ENCODE measurements around the gene RANGAP1. TPM values are rescaled to one million over a fixed set of nuclear protein-coding genes. Genes with fewer than 3 reads are reported as not detected.

The RANGAP1 gene
- total and polyA plus RNA-seq, 2 of the 13 experiments (the other 11 are each of a cell fraction or from before 2014, with no cell fraction given) = 51.8 to 83.9 TPM

DNA sequence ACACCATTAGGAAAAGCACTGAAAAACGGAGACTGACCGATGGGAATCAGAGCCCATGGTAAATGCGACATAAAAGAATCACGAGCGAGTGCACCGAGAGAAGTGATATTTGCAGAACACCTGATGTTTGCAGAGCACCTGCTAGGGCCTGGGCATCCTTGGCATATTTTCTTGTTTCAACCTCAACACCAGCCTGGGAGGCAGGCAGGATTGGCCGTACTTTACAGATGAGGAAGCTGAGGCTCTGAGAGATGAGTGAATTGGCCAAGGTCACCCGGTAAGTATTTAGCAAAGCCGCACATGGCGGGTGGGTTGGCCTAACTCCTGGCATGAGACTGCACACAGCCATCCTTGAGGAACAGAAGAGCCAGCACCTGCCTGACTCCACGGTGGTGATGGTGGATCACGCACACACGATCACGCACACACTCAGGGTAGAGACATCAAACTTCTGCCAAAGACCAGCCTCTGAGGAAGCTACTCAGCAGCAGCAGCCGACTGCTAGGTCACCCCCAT is 23.7 kb downstream of the RANGAP1 start:
- intact Hi-C loops (cut with micrococcal nuclease; ENCODE audit: unreplicated experiment) (no loop called here), in situ Hi-C loops (cut with HindIII; ENCODE audit: extremely low pct_ligation_motif_present, low pct_unique_long_range_greater_than_20kb) (no loop called here)
- Histone ChIP-seq H3K79me2 (ENCODE audit: insufficient read depth, low read length) (no peaks in the 10 kb centered on the region), H4K20me1 (ENCODE audit: insufficient read depth, low read length) (no peaks in the 10 kb centered on the region), H3K27me3 (ENCODE audit: control insufficient read depth in 1 of 2, insufficient read depth in 2 of 2, low read length in 2 of 2) (no peaks in the 10 kb centered on the region), H2AFZ (ENCODE audit: low read length) (no peak overlapping the region), H3K4me1 (ENCODE audit: insufficient read depth, low read length) (no peaks in the 10 kb centered on the region), H3K9ac (ENCODE audit: insufficient read depth, low read depth, low read length) (no peak overlapping the region), H3K27ac (ENCODE audit: extremely low read length, insufficient read depth, low read length) (no peak overlapping the region), H3K4me3 (replicated peaks in 1 of 3; ENCODE audit: insufficient read depth in 1 of 3, low read depth in 2 of 3, low read length in 3 of 3) (no peak overlapping the region), H3K9me3 (ENCODE audit: low read length) (no peaks in the 10 kb centered on the region), H3K36me3 (replicated peaks in 1 of 2; ENCODE audit: control insufficient read depth in 1 of 2, insufficient read depth in 2 of 2, low read length in 2 of 2) (peaks cover 44 to 83% of the 10 kb centered on the region in 2 experiments), H3K4me2 (ENCODE audit: low read depth, low read length) (no peak overlapping the region)
- no peak for DNase-seq (ENCODE audit: low spot score)
- TF ChIP-seq POLR2A (IDR thresholded peaks at IDR 0.05; ENCODE audit: insufficient read depth in 1 of 2, low read depth in 2 of 2, low read length in 2 of 2) (peak in 1 of 2 experiments; percentile 27; a peak in 1 of 4 replicates), ZNF576 (CRISPR knock-in tag; IDR thresholded peaks at IDR 0.05) (no peak), ZNF230 (CRISPR knock-in tag; IDR thresholded peaks at IDR 0.05) (no peak), CENPX (CRISPR knock-in tag; IDR thresholded peaks at IDR 0.05) (no peak)
- TF ChIP-seq, protein P1, sequence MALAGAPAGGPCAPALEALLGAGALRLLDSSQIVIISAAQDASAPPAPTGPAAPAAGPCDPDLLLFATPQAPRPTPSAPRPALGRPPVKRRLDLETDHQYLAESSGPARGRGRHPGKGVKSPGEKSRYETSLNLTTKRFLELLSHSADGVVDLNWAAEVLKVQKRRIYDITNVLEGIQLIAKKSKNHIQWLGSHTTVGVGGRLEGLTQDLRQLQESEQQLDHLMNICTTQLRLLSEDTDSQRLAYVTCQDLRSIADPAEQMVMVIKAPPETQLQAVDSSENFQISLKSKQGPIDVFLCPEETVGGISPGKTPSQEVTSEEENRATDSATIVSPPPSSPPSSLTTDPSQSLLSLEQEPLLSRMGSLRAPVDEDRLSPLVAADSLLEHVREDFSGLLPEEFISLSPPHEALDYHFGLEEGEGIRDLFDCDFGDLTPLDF (CRISPR knock-in tag; IDR thresholded peaks at IDR 0.05) = no peak
- ATAC-seq = no peak
- 97% methylated on average over 13 of the region's 15 CpGs for WGBS (ENCODE audit: low lambda C conversion rate)
- no TSS peak for BruUV-seq (replicated peaks)
- ChIA-PET POLR2A (interaction anchor here (0.8 kb wide), 1 partner anchor 25 kb away, joined by 3 read pairs; no protein-coding TSS in a partner anchor), CTCF (ENCODE audit: low intra/inter-chr PET ratio, low total read pairs) (no interaction called here)
- FAIRE-seq = no peak

- Histone ChIP-seq H3K4me3 (replicated peaks in 1 of 3; ENCODE audit: insufficient read depth in 1 of 3, low read depth in 2 of 3, low read length in 3 of 3) (no peak overlapping the region), H4K20me1 (ENCODE audit: insufficient read depth, low read length) (no peaks in the 10 kb centered on the region), H3K27ac (ENCODE audit: extremely low read length, insufficient read depth, low read length) (no peak overlapping the region), H3K36me3 (replicated peaks in 1 of 2; ENCODE audit: control insufficient read depth in 1 of 2, insufficient read depth in 2 of 2, low read length in 2 of 2) (peaks cover 48 to 84% of the 10 kb centered on the region in 2 experiments), H3K4me2 (ENCODE audit: low read depth, low read length) (no peak overlapping the region), H3K79me2 (ENCODE audit: insufficient read depth, low read length) (no peaks in the 10 kb centered on the region), H3K9me3 (ENCODE audit: low read length) (no peaks in the 10 kb centered on the region), H3K9ac (ENCODE audit: insufficient read depth, low read depth, low read length) (no peak overlapping the region), H2AFZ (ENCODE audit: low read length) (no peak overlapping the region), H3K4me1 (ENCODE audit: insufficient read depth, low read length) (no peaks in the 10 kb centered on the region), H3K27me3 (ENCODE audit: control insufficient read depth in 1 of 2, insufficient read depth in 2 of 2, low read length in 2 of 2) (no peaks in the 10 kb centered on the region)
- no TSS peak for BruUV-seq (replicated peaks)
- FAIRE-seq = no peak
- WGBS (ENCODE audit: low lambda C conversion rate) = 85% methylated on average over 11 of the region's 12 CpGs
- ChIA-PET POLR2A (no interaction called here), CTCF (ENCODE audit: low intra/inter-chr PET ratio, low total read pairs) (no interaction called here)
- intact Hi-C loops (cut with micrococcal nuclease; ENCODE audit: unreplicated experiment) (no loop called here), in situ Hi-C loops (cut with HindIII; ENCODE audit: extremely low pct_ligation_motif_present, low pct_unique_long_range_greater_than_20kb) (no loop called here)
- DNase-seq (ENCODE audit: low spot score) = no peak
- ATAC-seq = no peak
- no peak for TF ChIP-seq RFX5 (IDR thresholded peaks at IDR 0.05; ENCODE audit: low read depth, low read length)
- no peak for TF ChIP-seq KLF11 (CRISPR knock-in tag; IDR thresholded peaks at IDR 0.05)
- no peak for TF ChIP-seq ONECUT2 (CRISPR knock-in tag; IDR thresholded peaks at IDR 0.05)
- no peak for TF ChIP-seq SMAD9 (CRISPR knock-in tag; IDR thresholded peaks at IDR 0.05)
- no peak for TF ChIP-seq MIER3 (CRISPR knock-in tag; IDR thresholded peaks at IDR 0.05; ENCODE audit: borderline replicate concordance)
- TF ChIP-seq FOXO1 (CRISPR knock-in tag; IDR thresholded peaks at IDR 0.05) = no peak
- TF ChIP-seq ZNF564 (CRISPR knock-in tag; IDR thresholded peaks at IDR 0.05) = no peak
- TF ChIP-seq HOXA3 (CRISPR knock-in tag; IDR thresholded peaks at IDR 0.05) = no peak
- no peak for TF ChIP-seq SUZ12 (IDR thresholded peaks at IDR 0.05; ENCODE audit: low read depth, low read length)
- no peak for TF ChIP-seq SP4 (CRISPR knock-in tag; IDR thresholded peaks at IDR 0.05)
- TF ChIP-seq, protein P2, sequence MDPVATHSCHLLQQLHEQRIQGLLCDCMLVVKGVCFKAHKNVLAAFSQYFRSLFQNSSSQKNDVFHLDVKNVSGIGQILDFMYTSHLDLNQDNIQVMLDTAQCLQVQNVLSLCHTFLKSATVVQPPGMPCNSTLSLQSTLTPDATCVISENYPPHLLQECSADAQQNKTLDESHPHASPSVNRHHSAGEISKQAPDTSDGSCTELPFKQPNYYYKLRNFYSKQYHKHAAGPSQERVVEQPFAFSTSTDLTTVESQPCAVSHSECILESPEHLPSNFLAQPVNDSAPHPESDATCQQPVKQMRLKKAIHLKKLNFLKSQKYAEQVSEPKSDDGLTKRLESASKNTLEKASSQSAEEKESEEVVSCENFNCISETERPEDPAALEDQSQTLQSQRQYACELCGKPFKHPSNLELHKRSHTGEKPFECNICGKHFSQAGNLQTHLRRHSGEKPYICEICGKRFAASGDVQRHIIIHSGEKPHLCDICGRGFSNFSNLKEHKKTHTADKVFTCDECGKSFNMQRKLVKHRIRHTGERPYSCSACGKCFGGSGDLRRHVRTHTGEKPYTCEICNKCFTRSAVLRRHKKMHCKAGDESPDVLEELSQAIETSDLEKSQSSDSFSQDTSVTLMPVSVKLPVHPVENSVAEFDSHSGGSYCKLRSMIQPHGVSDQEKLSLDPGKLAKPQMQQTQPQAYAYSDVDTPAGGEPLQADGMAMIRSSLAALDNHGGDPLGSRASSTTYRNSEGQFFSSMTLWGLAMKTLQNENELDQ (CRISPR knock-in tag; IDR thresholded peaks at IDR 0.05; ENCODE audit: borderline replicate concordance) = no peak
- TF ChIP-seq RELA (CRISPR knock-in tag; IDR thresholded peaks at IDR 0.05) = no peak
- TF ChIP-seq RFX1 (IDR thresholded peaks at IDR 0.05) = no peak
Observed at GRCh38 chr22:41261541-41262249, 24.3 kb downstream of the RANGAP1 start.
